Keratinocyte (primary cell): ENCODE measurements around the gene CCL13. TPM values are rescaled to one million over a fixed set of nuclear protein-coding genes. Genes with fewer than 3 reads are reported as not detected.
A peak's percentile ranks its signal among the peaks of the same experiment; 100 is the strongest.

ENCODE experiments used
- DNase-seq: peaks from one replicate; pipeline ENCODE4 v3.0.0-alpha.2; 2011; ENCODE audit warnings: low read depth, missing footprints, low spot score
- FAIRE-seq: peaks from 2 replicates; lab custom pipeline; 2011; peaks lifted over from hg19 to GRCh38; lab: Jason Lieb, UNC
- H2AFZ ChIP-seq: 2 replicates; pipeline ENCODE4 v1.6.0; 2012; ENCODE audit warnings: low read length, control low read depth, inconsistent platforms; ENCODE audit not compliant: control insufficient read depth
- H3K27ac ChIP-seq: 2 replicates; pipeline ENCODE4 v1.5.1; 2011; ENCODE audit warnings: low read length; ENCODE audit not compliant: control insufficient read depth, insufficient read depth
- H3K27me3 ChIP-seq: 3 replicates; pipeline ENCODE4 v1.6.0; 2011; ENCODE audit warnings: low read length; ENCODE audit not compliant: control insufficient read depth, insufficient read depth; ENCODE audit errors: extremely low read depth
- H3K36me3 ChIP-seq, 2 experiments: 2 replicates in 1 of 2; 3 replicates in 1 of 2; pipeline ENCODE4 v1.5.1; 2011; ENCODE audit warnings: low read length in 2 of 2, mild to moderate bottlenecking in 1 of 2; ENCODE audit not compliant: control insufficient read depth in 2 of 2, insufficient read depth in 2 of 2; ENCODE audit errors: extremely low read depth in 1 of 2
- H3K4me1 ChIP-seq: 3 replicates; pipeline ENCODE4 v1.5.1; 2011; ENCODE audit warnings: low read length; ENCODE audit not compliant: control insufficient read depth, insufficient read depth; ENCODE audit errors: extremely low read depth
- H3K4me2 ChIP-seq: 3 replicates; pipeline ENCODE4 v1.6.0; 2011; ENCODE audit warnings: low read depth, low read length; ENCODE audit not compliant: control insufficient read depth, insufficient read depth; ENCODE audit errors: extremely low read depth
- H3K4me3 ChIP-seq, 3 experiments: fragments of 200-600 bp in 1 of 3; sonication (generic) in 1 of 3; 2 replicates in 2 of 3; 3 replicates in 1 of 3; pipeline ENCODE4 v1.5.1; 2011 to 2016; ENCODE audit warnings: low read length in 3 of 3, mild to moderate bottlenecking in 3 of 3, control low read depth in 2 of 3, inconsistent platforms in 1 of 3, low read depth in 1 of 3, mixed read lengths in 1 of 3, mixed run types in 1 of 3, moderate library complexity in 1 of 3; ENCODE audit not compliant: control insufficient read depth in 2 of 3, insufficient read depth in 2 of 3; ENCODE audit errors: extremely low read depth in 1 of 3
- H3K79me2 ChIP-seq: 2 replicates; pipeline ENCODE4 v1.6.0; 2012; ENCODE audit warnings: low read length; ENCODE audit not compliant: control insufficient read depth, insufficient read depth
- H3K9ac ChIP-seq: 3 replicates; pipeline ENCODE4 v1.6.0; 2011; ENCODE audit warnings: low read length; ENCODE audit not compliant: control insufficient read depth, insufficient read depth; ENCODE audit errors: extremely low read depth
- H3K9me1 ChIP-seq: 3 replicates; pipeline ENCODE4 v1.6.0; 2011; ENCODE audit warnings: low read length; ENCODE audit not compliant: control insufficient read depth, insufficient read depth; ENCODE audit errors: extremely low read depth
- H3K9me3 ChIP-seq: 2 replicates; pipeline ENCODE4 v1.5.1; 2012; ENCODE audit warnings: low read depth, low read length; ENCODE audit not compliant: control insufficient read depth
- H4K20me1 ChIP-seq: 3 replicates; pipeline ENCODE4 v1.6.0; 2011; ENCODE audit warnings: low read length; ENCODE audit not compliant: control insufficient read depth, insufficient read depth; ENCODE audit errors: extremely low read depth
- EZH2 ChIP-seq: IDR thresholded peaks from one replicate; pipeline ENCODE4 v1.6.1; 2012; ENCODE audit warnings: inconsistent platforms, mild to moderate bottlenecking, low read length, moderate library complexity
- dilution Hi-C: fragments of 300-500 bp; cut with MboI; formaldehyde crosslinking; loops from one replicate; pipeline ENCODE4 v1.7.0; 2020; ENCODE audit warnings: low sequenced_read_pairs; ENCODE audit not compliant: extremely low pct_ligation_motif_present
- polyA plus RNA-seq, 5 experiments: library from polyadenylated mRNA; depleted of rRNA in 3 of 5; stranded (reverse) in 3 of 5; stranded (forward) in 1 of 5; unstranded in 1 of 5; fragments of >200 nt; gene quantifications; 1 replicate in 1 of 5; 2 replicates in 3 of 5; 3 replicates in 1 of 5; pipeline versions ENCODE4 v1.2.1 to v1.2.3, GENCODE V29; 2011 to 2012; ENCODE audit warnings: missing spikeins in 2 of 5, low read depth in 1 of 5, low replicate concordance in 1 of 5
- TF ChIP-seq, protein P1 (sequence below), 3 experiments: IDR thresholded peaks in 1 of 3; conservative IDR thresholded peaks in 1 of 3; optimal IDR thresholded peaks in 1 of 3; 2 replicates in 2 of 3; 3 replicates in 1 of 3; pipeline versions ENCODE3 to v1.5.1; 2011; ENCODE audit warnings: low read length in 3 of 3, mild to moderate bottlenecking in 3 of 3, moderate library complexity in 2 of 3, control low read depth in 1 of 3, inconsistent platforms in 1 of 3; ENCODE audit not compliant: insufficient read depth in 2 of 3; ENCODE audit errors: extremely low read depth in 1 of 3

Gene CCL13
- polyA plus RNA-seq, 1 donor (not counting 4 experiments of a cell fraction or from before 2014, with no cell fraction given) = not detected

DNA sequence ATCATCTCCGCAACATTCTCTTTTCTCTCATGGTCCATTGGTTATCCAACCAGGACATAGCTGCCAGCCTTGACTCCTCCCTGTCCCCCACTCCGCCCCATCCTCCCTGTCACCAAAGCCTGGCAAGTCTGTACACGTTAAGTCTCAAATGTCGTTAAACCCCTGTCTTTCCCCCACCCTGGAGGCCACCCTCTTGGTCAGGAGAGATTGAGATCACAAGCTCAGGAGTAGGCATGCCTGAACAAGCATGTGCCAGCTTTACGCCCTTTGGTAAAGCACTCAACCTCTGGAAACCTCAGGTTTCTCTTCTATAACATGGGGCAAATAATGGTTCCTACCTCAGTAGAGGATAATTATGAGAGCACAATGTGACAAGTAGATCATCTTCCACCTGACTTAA, 44.9 kb downstream of the CCL13 start:
- Histone ChIP-seq H3K4me3 (no peak overlapping the region), H3K27ac (no peak overlapping the region), H3K4me2 (peak overlapping the region; percentile 31), H3K4me1 (peaks cover 7% of the 10 kb centered on the region), H3K9me1 (no peaks in the 10 kb centered on the region), H3K9ac (no peak overlapping the region), H2AFZ (peak overlapping the region; percentile 23), H3K9me3 (no peaks in the 10 kb centered on the region), H3K27me3 (no peaks in the 10 kb centered on the region), H3K36me3 (no peaks in the 10 kb centered on the region), H4K20me1 (no peaks in the 10 kb centered on the region), H3K79me2 (no peaks in the 10 kb centered on the region)
- TF ChIP-seq, protein P1, sequence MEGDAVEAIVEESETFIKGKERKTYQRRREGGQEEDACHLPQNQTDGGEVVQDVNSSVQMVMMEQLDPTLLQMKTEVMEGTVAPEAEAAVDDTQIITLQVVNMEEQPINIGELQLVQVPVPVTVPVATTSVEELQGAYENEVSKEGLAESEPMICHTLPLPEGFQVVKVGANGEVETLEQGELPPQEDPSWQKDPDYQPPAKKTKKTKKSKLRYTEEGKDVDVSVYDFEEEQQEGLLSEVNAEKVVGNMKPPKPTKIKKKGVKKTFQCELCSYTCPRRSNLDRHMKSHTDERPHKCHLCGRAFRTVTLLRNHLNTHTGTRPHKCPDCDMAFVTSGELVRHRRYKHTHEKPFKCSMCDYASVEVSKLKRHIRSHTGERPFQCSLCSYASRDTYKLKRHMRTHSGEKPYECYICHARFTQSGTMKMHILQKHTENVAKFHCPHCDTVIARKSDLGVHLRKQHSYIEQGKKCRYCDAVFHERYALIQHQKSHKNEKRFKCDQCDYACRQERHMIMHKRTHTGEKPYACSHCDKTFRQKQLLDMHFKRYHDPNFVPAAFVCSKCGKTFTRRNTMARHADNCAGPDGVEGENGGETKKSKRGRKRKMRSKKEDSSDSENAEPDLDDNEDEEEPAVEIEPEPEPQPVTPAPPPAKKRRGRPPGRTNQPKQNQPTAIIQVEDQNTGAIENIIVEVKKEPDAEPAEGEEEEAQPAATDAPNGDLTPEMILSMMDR (optimal IDR thresholded peaks at IDR 0.05 in 1 of 3, IDR thresholded peaks at IDR 0.05 in 1 of 3, conservative IDR thresholded peaks at IDR 0.05 in 1 of 3; ENCODE audit: extremely low read depth in 1 of 3, insufficient read depth in 2 of 3, low read length in 3 of 3) = no peak
- TF ChIP-seq EZH2 = no peak
- DNase-seq = peak; percentile 4
- dilution Hi-C loops = loop anchor here (25.0 kb wide), 1 partner anchor 111 kb away; no protein-coding TSS in a partner anchor
- FAIRE-seq = peak; percentile 79

DNA sequence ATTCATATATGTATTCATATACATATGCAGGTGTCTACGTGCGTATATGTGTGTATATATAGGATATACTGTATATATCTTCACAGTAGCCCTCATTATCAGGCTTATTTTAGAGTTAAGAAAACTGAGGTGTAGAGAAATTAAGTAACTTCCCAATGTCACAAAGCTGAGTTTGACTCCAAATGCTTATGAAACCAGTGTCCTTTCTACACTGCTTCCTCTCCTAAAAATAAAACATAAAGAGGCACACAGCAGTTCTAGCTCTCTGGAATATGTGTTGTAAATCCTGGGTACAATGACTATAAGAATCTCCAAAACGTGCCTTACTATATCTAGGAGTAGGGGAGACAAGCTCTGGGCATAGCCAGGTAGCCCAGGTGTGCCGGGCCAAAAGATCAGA, 46.7 kb downstream of the CCL13 start:
- H3K9ac ChIP-seq = no peak overlapping the region
- no peaks in the 10 kb centered on the region for H4K20me1 ChIP-seq
- H3K27ac ChIP-seq = no peak overlapping the region
- H3K79me2 ChIP-seq = no peaks in the 10 kb centered on the region
- H3K9me3 ChIP-seq = no peaks in the 10 kb centered on the region
- DNase-seq (no peak), FAIRE-seq (no peak)
- H3K4me1 ChIP-seq = peaks cover 7% of the 10 kb centered on the region
- no peaks in the 10 kb centered on the region for H3K27me3 ChIP-seq
- H2AFZ ChIP-seq = no peak overlapping the region
- no peak for TF ChIP-seq EZH2
- TF ChIP-seq, protein P1 (optimal IDR thresholded peaks at IDR 0.05 in 1 of 3, IDR thresholded peaks at IDR 0.05 in 1 of 3, conservative IDR thresholded peaks at IDR 0.05 in 1 of 3; ENCODE audit: extremely low read depth in 1 of 3, insufficient read depth in 2 of 3, low read length in 3 of 3) = no peak
- H3K4me2 ChIP-seq = no peak overlapping the region
- H3K36me3 ChIP-seq = no peaks in the 10 kb centered on the region
- dilution Hi-C loops = loop anchor here (25.0 kb wide), 1 partner anchor 109 kb away; no protein-coding TSS in a partner anchor
- H3K9me1 ChIP-seq = no peaks in the 10 kb centered on the region
- H3K4me3 ChIP-seq = no peak overlapping the region
